ENCODE data around the gene C5orf46.
"Not testable (repeated sequence)": the region's sequence is repeated elsewhere in the genome, so short reads cannot be mapped to it uniquely, and the experiment has no call there.

C5orf46 gene

DNA sequence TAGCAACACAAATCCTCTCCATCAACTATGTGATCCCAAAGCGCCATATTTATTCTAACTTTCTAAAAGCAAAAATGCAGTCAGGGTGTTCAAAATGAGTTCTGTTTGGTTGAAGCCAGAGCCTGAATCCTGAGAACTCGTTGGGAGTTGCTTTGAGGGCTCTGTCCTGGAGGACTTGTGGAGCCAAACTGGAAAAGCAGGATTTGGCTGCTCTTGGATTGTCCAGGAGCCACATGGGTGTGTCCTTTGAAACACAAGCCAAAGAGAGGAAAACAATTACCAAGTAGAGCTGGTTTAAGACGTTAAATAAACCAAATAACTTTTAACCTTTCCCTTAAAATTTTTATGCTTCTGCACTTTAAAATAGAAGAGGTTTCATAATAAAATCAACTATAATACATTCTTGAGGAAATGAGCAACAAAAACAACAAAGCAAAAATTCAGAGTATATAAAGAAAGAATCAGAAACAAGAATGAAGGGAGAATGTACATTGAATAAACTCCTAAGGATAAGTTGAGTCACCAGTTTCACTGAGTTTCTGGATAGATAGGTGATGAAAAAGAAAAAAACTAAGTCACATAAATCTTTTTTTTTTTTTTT is 13.5 kb downstream of the C5orf46 start:
- DNase-seq = no peak

DNA sequence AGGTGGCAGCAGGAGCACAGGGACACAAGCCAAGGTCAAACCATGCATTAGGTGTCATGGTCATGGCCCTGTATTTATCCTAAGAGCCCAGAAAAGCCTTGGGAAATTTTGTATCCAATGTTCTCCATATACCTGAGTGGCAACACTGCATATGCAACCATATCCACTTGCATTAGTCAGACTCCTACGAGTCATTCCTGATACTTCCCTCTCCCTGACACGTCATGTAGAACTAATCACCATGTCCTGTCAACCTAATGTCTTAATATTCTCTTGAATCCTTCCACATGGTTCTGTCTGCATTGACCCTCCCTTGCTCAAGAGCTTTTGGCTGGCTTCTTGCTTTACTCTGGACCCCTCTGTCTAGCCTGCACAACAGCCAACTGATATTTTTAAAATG is 18.4 kb downstream of the C5orf46 start:
- no peak for DNase-seq

DNA sequence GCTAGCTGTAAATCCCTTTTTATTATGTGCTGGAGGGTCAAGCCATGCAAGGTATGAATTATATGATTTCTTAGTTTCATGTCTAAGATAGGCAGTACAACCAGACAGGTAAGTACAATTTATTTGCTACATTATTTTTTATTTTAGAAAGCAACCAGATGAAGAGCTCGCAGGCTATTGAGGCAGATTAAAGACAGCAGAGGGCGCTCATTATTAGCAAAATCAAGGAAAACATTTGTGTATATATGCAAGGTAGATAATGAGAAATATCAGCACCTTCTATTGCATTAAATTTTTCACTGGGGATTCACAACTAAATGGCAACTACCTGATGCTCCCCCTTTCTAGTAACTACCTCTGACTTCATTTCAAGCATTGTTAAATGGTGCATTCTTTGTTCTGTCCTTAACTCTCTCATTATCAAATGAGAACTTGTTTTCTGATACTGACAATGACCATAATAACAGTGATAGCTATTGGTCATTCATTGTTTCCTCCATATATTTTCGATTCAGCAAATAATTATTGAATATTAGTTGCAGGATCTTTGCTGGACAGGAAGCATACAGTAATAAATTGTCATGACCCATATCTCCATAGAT is 19.2 kb downstream of the C5orf46 start:
- DNase-seq = no peak

DNA sequence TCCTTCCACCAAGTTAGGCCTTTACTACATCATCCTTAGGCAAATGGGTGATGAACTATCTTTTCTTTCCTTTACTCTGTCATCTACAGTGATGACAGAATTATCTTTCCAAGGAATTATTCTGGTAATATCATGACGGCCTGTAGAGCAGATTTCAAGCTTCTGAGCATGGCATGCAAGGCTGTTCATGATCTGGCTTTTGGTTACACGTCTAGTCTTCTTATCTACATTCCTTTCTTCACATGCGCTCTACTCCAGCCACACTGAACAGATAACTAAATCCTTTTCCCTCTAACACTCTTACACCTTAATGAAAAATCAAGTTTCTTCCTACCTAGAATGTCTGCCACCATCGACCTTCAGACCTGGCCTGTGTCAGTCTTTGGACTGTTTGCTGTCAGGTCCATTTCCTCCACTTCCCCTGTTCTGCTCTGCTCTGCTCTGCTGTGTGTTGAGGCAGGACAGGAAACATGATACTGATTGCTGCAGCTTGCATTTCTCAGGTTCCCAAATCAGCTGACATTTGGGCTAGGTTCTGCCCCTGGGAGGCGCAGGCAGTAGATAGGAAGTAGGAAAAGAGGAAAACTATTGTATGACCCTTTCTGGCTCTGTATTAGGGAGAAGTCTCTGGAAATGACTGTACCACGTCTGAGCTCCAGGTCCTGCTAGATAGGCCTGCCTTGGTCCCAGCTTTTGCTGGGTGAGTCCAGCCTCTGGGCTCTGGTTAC is 23.6 kb downstream of the C5orf46 start:
- no peak for DNase-seq

DNA sequence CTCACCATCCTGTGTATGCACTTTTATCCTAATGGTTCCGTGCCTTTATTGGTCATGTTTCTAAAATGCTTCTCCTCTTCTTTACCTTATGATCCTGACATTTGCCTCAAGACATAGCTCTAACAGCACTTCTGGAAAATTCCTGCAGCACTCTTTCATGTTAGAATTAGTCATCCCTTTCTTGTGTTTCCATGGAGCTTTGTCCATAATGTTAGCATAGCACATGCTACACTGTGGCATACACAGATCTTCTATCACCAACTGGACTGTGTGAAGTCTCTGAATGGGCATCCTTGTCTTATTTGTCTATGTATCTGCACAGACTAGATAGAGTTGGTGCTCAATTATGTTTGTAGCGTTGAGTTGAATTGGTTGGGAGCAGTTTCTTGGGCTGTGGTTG is 25.9 kb downstream of the C5orf46 start:
- DNase-seq = no peak

DNA sequence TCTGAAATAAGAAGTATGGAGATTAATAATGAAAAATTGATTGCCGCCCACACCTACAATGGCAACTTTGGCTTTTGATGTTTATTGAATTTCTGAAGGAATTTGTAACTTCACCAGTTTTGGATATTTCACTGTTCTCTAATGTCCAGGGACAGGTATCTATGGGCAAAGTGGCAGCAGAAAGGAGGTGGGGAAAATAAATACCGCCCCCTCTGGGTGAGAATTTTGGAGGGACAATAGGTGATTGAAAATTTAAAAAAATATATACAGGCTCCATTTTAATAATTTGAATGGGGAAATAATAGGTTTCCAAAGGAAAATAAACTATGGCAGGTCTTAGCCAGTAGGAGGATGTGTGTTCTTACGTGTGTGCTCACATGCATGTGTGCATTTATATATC is 26.6 kb downstream of the C5orf46 start:
- no peak for DNase-seq

DNA sequence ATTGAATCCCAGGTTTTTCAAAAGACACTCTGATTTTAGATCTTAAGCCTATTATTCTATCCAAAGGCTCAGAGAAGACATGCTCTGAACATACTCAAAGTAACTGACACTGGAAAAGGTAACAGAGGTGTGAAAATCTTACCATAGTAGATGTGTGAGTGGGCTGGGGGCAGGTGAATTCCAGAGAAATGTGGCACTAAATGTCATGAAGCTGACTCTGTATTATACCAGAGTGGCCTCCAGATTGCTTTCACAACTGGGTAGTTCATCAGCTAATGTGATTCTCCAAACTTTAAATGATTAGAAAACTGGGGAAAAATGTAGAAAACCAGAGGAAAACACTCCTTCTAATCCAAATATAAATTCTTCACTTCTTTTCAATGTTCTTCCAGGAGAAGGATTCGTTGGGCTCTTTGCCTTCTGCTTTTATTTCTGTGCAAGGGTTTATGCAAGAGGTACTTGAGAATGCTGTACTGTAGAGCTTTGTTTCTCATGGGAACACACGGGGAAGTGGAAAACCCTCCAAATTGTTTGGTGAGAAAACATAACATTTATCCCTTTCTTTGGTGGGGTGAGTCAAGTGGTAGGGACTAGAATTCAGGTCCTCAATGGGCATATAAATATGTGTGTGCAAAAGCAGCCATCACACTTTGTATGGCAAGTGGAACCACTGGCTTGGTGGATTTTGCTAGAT is 28.1 kb downstream of the C5orf46 start, which contains the start of gene SCGB3A2:
Gene SCGB3A2 (plus strand): TSS at position 646 of the 694 bp plus-strand sequence. CDS start 93 bp downstream, outside the sequence.
- DNase-seq = no peak

DNA sequence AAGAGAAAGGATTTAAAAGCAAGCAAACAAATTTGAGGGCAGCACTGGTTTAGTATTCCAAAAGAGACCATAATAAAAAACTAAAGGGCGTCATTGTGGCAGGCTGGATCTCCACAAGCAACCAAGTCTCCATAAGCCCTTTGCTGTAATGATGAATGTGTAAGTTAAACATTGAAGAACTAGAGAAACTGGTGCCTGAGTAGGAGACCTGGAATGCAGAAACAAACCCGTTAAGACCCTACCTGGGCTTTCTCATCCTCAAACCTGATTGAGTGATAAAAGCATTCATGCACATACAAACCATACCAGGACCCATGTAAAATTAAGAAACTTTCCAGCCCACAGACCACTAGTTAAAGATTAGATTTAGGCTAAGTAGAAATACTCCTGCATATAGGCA is 29.7 kb downstream of the C5orf46 start:
- DNase-seq = no peak

DNA sequence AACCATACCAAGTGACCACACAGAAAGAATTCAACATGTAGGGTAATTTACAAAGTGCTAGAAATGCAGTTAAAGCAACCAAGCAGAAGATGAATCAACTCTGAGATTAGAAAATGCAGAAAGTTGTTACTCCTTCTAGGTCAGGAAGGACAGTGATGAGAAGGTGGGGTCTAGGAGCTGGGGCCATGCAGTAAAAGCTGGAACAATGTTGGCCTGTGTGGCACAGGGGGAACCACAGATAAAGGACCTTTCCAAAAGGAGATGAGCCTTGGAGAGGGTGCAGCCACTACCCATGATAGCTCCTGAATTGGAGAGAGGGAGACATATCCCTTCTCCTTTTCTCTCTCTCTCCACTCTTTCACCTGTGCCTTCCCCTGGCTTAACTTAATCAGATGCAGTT is 30.2 kb downstream of the C5orf46 start:
- no peak for DNase-seq

DNA sequence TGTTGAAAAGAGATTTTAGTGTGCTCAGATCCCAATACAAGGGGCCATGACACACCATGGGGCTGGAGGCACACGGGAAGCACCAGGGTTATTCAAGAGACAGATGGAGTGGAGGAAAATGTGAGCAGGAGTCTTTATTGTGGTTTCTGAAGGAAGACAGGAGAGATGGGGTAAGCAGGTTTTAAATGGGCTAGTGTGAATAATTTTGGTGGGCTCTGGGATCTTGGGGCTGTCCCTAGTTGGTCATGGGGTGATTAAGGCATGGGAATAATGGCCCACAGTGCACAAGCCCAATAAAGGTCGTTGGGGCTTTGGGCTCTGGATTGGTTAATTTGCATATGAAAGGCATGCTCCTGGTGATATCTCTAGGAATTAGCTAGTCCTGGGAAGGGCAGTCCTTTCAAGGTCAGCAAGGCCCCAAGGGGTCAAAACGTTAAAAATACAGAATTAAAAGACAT is 31.4 kb downstream of the C5orf46 start:
- DNase-seq = no peak

DNA sequence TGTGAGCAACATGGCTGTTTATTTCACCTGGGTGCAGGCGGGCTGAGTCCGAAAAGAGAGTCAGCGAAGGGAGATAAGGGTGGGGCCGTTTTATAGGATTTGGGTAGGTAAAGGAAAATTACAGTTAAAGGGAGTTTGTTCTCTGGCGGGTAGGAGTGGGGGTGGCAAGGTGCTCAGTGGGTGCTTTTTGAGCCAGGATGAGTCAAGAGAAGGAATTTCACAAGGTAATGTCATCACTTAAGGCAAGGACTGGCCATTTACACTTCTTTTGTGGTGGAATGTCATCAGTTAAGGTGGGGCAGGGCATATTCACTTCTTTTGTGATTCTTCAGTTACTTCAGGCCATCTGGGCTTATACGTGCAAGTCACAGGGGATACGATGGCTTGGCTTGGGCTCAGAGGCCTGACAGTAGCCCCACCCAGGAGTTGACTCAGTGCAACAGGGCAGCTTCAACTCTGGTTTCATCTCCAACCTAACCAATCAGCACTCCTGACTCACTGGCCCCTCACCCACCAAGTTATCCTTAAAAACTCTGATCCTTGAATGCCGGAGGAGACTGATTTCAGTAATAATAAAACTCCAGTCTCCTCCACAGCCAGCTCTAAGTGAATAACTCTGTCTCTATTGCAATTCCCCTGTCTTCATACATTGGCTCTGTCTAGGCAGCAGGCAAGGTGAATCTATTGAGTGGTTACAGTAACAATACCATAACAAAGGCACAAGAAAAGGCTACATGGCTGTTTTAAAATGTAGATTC is 32.0 kb downstream of the C5orf46 start:
- not testable (repeated sequence) for DNase-seq

DNA sequence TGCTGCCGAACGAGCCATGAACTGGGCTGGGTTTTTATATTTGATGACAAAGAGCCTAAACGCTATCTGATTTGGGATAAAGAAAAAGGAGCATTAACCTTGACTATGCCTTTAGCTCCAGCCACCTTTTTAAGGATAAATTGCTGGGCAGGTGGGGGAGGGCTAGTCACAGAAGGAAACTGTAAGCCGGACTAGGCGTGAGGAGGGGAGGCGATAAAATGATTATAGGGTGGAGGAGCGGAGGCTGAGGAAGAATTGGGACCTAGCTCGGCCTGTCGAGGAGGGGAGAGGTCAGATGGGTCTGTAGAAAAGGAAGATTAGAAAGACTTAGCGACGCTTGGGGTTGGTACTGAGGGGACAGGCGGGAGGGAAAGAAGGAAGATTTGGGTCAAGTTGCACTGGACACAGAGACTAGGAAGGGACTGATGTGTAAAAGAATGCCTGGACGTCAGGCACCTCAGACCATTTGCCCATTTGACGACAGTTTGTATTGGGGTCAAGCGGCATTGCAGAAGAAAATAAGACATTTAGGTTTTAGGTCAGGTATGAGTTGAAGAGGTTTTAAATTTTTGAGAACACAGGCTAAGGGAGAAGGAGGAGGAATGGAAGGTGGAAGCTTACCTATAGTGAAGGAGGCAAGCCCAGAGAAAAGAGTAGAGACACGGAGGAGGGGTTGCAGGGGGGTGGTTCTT is 33.4 kb downstream of the C5orf46 start:
- not testable (repeated sequence) for DNase-seq

DNA sequence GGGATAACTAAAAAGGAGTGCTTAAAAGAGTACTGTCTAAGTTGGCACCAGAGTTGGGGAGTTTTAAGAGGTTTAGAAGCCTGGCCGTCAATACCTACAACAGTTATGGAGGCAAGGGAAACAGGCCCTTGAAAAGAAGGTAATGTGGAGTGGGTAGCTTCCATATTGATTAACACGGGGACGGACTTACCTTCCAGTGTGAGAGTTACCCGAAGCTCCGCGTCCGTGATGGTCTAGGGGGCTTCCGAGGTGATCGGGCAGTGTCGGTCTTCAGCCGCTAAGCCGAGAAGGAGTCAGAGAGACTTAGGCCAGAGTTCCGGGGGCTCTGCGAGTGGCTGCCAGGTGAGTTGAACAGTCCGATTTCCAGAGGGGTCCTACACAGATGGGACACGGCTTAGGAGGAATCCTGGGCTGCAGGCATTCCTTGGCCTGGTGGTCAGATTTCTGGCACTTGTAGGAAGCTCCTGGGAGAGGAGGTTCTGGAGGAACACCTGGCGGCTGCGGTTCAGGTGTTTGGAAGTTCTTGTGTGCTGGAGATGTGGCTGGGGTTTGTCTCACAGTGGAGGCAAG is 34.3 kb downstream of the C5orf46 start:
- not testable (repeated sequence) for DNase-seq

DNA sequence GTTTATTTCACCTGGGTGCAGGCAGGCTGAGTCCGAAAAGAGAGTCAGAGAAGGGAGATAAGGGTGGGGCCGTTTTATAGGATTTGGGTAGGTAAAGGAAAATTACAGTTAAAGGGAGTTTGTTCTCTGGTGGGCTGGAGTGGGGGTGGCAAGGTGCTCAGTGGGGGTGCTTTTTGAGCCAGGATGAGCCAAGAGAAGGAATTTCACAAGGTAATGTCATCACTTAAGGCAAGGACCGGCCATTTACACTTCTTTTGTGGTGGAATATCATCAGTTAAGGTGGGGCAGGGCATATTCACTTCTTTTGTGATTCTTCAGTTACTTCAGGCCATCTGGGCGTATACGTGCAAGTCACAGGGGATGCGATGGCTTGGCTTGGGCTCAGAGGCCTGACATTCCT is 36.4 kb downstream of the C5orf46 start:
- not testable (repeated sequence) for DNase-seq

DNA sequence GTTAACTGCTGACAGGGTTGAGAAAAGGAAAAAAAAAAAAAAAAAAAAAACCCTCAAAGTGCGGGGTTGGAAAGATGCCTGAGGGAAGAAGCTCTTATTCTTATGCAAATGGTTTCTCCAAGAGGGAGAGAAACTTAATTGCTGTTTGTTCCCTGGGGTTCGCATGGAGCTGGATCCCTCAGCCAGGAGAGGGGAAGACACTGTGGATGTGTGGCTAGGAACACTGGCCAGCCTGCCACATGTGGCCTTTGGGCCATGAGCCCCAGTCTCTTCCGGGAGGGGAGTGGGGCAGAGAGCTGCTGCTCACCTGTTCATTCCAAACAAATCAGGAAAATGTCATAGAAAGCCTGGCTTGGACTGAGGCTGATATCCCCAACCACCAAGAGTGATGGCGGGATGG is 37.2 kb downstream of the C5orf46 start:
- no peak for DNase-seq

DNA sequence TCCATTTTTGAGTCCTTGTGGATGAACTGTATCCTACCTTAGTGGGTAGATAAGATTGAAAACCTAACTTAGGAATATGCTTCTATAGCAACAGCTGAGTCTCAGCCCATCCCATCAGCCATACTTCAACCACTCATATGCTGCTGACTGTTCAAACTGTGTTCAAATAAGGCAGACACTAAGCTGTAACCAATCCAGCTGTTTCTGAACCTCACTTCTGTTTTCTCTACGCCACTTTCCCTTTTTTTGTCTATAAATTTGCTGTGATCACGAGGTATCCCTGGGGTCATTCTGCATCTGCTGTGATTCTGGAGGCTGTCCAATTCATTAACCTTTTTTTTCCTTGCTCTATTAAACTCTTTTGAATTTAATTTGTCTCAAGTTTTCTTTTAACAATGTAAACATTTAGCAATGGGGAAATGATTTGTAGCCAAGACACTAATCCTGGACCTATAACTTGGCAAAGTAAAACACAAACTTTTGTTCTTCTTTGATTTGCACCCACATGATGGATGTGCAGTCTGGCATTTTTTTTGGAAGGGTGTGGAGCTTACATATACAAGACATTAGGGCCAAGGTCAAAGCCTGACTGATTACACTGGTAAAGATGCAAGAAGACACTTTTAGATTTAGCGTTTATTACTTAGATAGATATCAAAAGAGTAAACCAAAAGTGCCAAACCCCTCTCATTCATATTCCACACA is 42.7 kb downstream of the C5orf46 start:
- DNase-seq = no peak

DNA sequence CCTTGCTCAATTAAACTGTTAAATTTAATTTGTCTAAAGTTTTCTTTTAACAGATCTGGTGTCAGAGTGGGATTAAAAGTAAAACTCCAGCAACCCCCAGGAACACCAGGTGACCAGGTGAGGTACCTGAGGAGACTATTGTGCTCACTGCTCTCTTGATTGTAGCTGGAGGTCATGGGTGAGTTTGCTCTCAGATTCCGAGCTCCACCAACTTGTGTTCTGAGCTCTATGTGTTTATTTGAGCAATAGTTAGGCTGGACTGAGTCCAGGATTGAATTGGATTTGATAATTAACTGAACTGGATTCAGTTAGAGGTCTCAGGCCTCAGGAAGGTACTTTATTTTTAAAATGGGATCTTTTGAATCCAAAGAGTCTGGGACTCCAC is 45.7 kb downstream of the C5orf46 start:
- DNase-seq = no peak

DNA sequence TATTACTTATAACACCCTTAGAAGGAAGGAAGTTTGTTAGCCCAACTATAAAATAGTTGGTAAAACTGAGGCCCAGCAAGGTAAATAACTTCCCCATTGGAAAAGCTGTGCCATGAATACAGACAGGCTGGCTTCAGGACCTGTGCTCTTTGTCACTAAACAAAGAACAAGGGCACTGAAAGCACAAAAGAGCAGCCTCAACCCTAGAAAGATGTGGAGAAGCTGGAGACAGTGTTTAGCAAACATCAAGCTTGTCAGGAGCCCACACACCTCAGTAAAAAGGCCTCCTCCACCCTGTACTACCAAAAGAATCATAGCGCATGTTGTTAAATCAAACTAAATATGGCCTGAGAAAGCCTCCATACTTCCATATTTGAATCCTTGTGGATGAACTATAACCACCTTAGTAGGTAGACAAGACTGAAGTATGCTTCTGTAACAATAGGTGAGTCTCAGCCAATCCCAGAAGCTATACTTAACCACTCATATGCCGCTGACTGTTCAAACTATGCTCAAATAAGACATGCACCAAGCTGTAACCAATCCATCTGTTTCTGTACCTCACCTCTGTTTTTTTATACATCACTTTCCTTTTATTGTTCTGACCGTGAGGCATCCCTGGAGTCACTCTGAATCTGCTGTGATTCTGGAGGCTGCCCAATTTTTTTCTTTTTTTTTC is 46.2 kb downstream of the C5orf46 start:
- DNase-seq = no peak

DNA sequence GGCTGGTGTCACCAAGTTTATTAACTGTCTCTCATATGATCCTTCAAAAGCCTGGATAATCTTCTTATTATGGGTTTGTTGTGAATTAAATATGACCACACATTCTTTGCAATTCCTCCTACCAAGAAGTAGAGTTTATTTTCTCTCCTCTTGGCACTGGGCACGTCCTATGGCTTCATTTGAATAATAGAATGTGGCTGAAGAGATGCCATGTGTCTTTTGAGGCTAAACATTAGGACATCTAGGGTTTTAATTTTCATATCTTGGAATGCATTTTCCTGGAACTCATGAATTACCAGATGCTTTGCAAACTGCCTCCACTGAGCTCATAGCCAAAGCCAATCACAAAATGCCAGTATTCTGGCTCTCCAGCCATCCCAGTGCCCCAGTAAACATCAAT is 47.8 kb downstream of the C5orf46 start:
- DNase-seq = no peak

DNA sequence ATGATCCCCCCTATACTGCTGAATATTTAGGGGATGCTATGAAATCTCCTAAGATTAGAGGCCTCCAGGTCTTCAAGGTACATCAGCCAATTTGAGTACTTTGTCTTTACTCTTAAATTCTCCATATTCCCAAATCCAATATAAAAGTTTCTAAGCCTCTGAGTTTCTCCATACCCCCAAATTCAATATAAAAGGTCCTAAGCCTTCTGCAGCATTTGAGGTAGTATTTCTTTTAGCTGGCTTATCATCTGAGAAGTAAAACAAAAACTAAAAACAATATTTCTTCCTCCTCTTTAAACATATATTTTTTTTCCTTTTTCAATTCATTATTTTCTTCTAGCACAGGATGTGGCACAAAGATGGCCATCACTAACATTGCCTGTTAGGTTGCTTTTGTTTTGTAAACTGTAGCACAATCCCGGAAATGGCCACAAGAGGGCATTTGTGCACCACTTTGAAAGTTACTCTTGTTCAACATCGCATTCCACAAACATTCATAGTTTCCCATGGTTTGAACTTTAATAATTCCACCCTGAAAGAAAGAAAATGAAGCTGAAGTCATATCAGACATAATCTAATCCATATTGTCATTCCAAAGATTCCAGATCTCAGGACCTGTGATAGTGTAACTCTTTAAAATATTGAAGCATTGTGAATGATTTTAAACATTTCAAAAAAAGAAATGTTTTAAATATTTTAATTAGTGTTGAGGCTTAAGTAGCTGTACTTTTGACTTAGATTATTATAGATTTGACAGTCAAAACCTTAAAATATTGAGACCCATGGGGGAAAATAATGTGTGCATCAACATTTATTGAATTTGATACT is 48.8 kb downstream of the C5orf46 start:
- DNase-seq = peak; percentile 67

Measured in activated CD4-positive, alpha-beta T cell treated with anti-CD3 and anti-CD28 coated beads for 48 hours (primary cell).